B cell (primary cell): ENCODE results near the gene EHD2. TPM values are rescaled to one million over a fixed set of nuclear protein-coding genes. Genes with fewer than 3 reads are reported as not detected.
A peak's percentile ranks its signal among the peaks of the same experiment; 100 is the strongest.
"Not testable (repeated sequence)": the region's sequence is repeated elsewhere in the genome, so short reads cannot be mapped to it uniquely, and the experiment has no call there.

Experiments used
- ATAC-seq: fragments of 200-7000 bp; cut with Tn5 transposase; one replicate; pipeline ENCODE4 v1.10.0; 2021; ENCODE audit warnings: low read depth, mild to moderate bottlenecking, moderate number of reproducible peaks, moderate library complexity
- CTCF ChIA-PET: fragments of 350-600 bp; sonication (Branson Sonifier 250); formaldehyde crosslinking; loops from one replicate; lab custom pipeline; 2021; ENCODE audit warnings: antibody characterized with exemption, inconsistent platforms; lab: Charles Lee
- POLR2A ChIA-PET: fragments of 350-600 bp; sonication (Branson Sonifier 250); formaldehyde crosslinking; loops from one replicate; lab custom pipeline; 2021; ENCODE audit warnings: antibody characterized with exemption; lab: Charles Lee
- DNase-seq: peaks from one replicate; pipeline ENCODE4 v3.0.0; 2013
- H2AFZ ChIP-seq: 2 replicates; pipeline ENCODE4 v1.6.1; 2012; ENCODE audit warnings: mild to moderate bottlenecking, low read depth, low read length; ENCODE audit not compliant: insufficient read depth, poor library complexity, severe bottlenecking
- H3K27ac ChIP-seq, 2 donors: 1 replicate in 1 of 2; 2 replicates in 1 of 2; pipeline ENCODE4 v1.5.1; 2012 to 2013; ENCODE audit warnings: low read length in 2 of 2, mild to moderate bottlenecking in 2 of 2, moderate library complexity in 1 of 2
- H3K27me3 ChIP-seq, 4 experiments: fragments of 200-600 bp in 1 of 4; sonication (generic) in 1 of 4; replicated peaks in 1 of 4; 1 replicate in 2 of 4; 2 replicates in 2 of 4; pipeline versions ENCODE4 v1.6.1 to v1.7.0; 2013 to 2016; ENCODE audit warnings: low read length in 3 of 4, mild to moderate bottlenecking in 2 of 4, mixed read lengths in 1 of 4, moderate library complexity in 1 of 4; ENCODE audit not compliant: insufficient read depth in 4 of 4, control insufficient read depth in 3 of 4; ENCODE audit errors: control extremely low read depth in 1 of 4
- H3K36me3 ChIP-seq, 2 experiments: replicated peaks in 1 of 2; 1 replicate in 1 of 2; 2 replicates in 1 of 2; pipeline versions ENCODE4 v1.6.1 to v1.7.1; 2013; ENCODE audit warnings: low read length in 1 of 2; ENCODE audit not compliant: insufficient read depth in 2 of 2, control insufficient read depth in 1 of 2; ENCODE audit errors: control extremely low read depth in 1 of 2, extremely low read depth in 1 of 2
- H3K4me1 ChIP-seq, 2 donors: fragments of 200-600 bp in 1 of 2; sonication (generic) in 1 of 2; 1 replicate in 1 of 2; 2 replicates in 1 of 2; pipeline versions ENCODE4 v1.5.1 to v1.6.1; 2013 to 2017; ENCODE audit warnings: low read length in 2 of 2; ENCODE audit not compliant: control insufficient read depth in 2 of 2, insufficient read depth in 2 of 2
- H3K4me2 ChIP-seq: replicated peaks from 2 replicates; pipeline ENCODE3; 2012; ENCODE audit warnings: mild to moderate bottlenecking, low read depth, low read length; ENCODE audit not compliant: poor library complexity, severe bottlenecking
- H3K4me3 ChIP-seq, 5 experiments: fragments of 200-600 bp in 1 of 5; sonication (generic) in 1 of 5; 1 replicate in 3 of 5; 2 replicates in 2 of 5; pipeline versions ENCODE4 v1.5.1 to v1.7.0; 2011 to 2016; ENCODE audit warnings: low read length in 4 of 5, mild to moderate bottlenecking in 4 of 5, low read depth in 2 of 5, control low read depth in 1 of 5, moderate library complexity in 1 of 5; ENCODE audit not compliant: insufficient read depth in 1 of 5; ENCODE audit errors: control extremely low read depth in 1 of 5, extremely low read depth in 1 of 5
- H3K79me2 ChIP-seq: fragments of 200-600 bp; sonication (generic); one replicate; pipeline ENCODE4 v1.6.0; 2016; ENCODE audit warnings: low read length; ENCODE audit not compliant: control insufficient read depth, insufficient read depth
- H3K9ac ChIP-seq: fragments of 200-600 bp; sonication (generic); 2 replicates; pipeline ENCODE4 v1.6.1; 2017; ENCODE audit warnings: mild to moderate bottlenecking, low read length, moderate library complexity
- H3K9me3 ChIP-seq, 3 donors: one replicate each; pipeline versions ENCODE4 v1.6.1 to v1.7.1; 2013; ENCODE audit warnings: low read length in 2 of 3; ENCODE audit not compliant: control insufficient read depth in 2 of 3, insufficient read depth in 1 of 3; ENCODE audit errors: control extremely low read depth in 1 of 3
- H4K20me1 ChIP-seq: 2 replicates; pipeline ENCODE4 v1.6.0; 2012; ENCODE audit warnings: mild to moderate bottlenecking, low read length; ENCODE audit not compliant: insufficient read depth, control insufficient read depth, poor library complexity, severe bottlenecking
- H3K27ac Mint-ChIP-seq: one replicate; pipeline ENCODE4 v1.8.0; 2021; ENCODE audit warnings: mixed read lengths
- H3K27me3 Mint-ChIP-seq: one replicate; pipeline ENCODE4 v1.8.0; 2021; ENCODE audit warnings: mixed read lengths
- H3K4me1 Mint-ChIP-seq: one replicate; pipeline ENCODE4 v1.8.0; 2021; ENCODE audit warnings: mixed read lengths
- H3K4me3 Mint-ChIP-seq: one replicate; pipeline ENCODE4 v1.8.0; 2021; ENCODE audit warnings: mixed read lengths
- H3K9me3 Mint-ChIP-seq: one replicate; pipeline ENCODE4 v1.8.0; 2022; ENCODE audit warnings: mixed read lengths; ENCODE audit not compliant: insufficient read depth
- CTCF ChIP-seq: fragments of 200-600 bp; IDR thresholded peaks from one replicate; pipeline ENCODE4 v1.8.0; 2022; ENCODE audit warnings: antibody characterized with exemption, mild to moderate bottlenecking
- EZH2 ChIP-seq: IDR thresholded peaks from 2 replicates; pipeline ENCODE4 v1.6.1; 2012; ENCODE audit warnings: borderline replicate concordance, low read depth, mild to moderate bottlenecking, moderate library complexity, low read length; ENCODE audit not compliant: insufficient read depth, poor library complexity, severe bottlenecking
- WGBS: methylation state at CpG from one replicate; pipeline ENCODE4 v1.1.5; 2013; ENCODE audit warnings: missing lambda C conversion rate; ENCODE audit not compliant: insufficient coverage; 5-methylcytosine and 5-hydroxymethylcytosine counted together
- intact Hi-C: fragments of 100-400 bp; cut with micrococcal nuclease; formaldehyde crosslinking; loops from one replicate; pipeline ENCODE4 v1.10.0; 2022
- polyA plus RNA-seq: library from polyadenylated mRNA; depleted of rRNA; stranded (reverse); fragments of >200 nt; gene quantifications from 2 replicates; pipeline ENCODE4 v1.2.3, GENCODE V29; 2012
- total RNA-seq, 2 donors: library from RNA; stranded (reverse); fragments of 120-200 nt in 1 of 2; gene quantifications; 1 replicate in 1 of 2; 2 replicates in 1 of 2; pipeline versions ENCODE4 v1.2.3 to v1.2.4, GENCODE V29; 2013 to 2022

The EHD2 gene
- total and polyA plus RNA-seq, 2 donors (not counting 1 experiment from before 2014, with no cell fraction given): not detected

GRCh38 chr19:47762151-47762550, 48.9 kb downstream of the EHD2 start:
- H3K4me2 ChIP-seq: no peak overlapping the region
- no peak overlapping the region for H3K4me3 ChIP-seq
- ChIA-PET CTCF (no interaction called here), POLR2A (no interaction called here)
- peaks cover 0 to 5% (median 2%) of the 10 kb centered on the region in 3 donors for H3K9me3 ChIP-seq
- no CpG with 5 or more reads among the region's 3 CpGs for WGBS
- Mint-ChIP-seq H3K27me3 (no peaks in the 10 kb centered on the region), H3K27ac (no peak overlapping the region), H3K4me1 (no peaks in the 10 kb centered on the region), H3K9me3 (no peaks in the 10 kb centered on the region), H3K4me3 (no peak overlapping the region)
- H3K27me3 ChIP-seq: no peaks in the 10 kb centered on the region
- no peak for TF ChIP-seq CTCF
- no peak for TF ChIP-seq EZH2
- no peaks in the 10 kb centered on the region for H4K20me1 ChIP-seq
- ATAC-seq (no peak), DNase-seq (no peak)
- no peaks in the 10 kb centered on the region for H3K79me2 ChIP-seq
- intact Hi-C loops: no loop called here
- no peak overlapping the region for H2AFZ ChIP-seq
- peaks cover 0 to 15% of the 10 kb centered on the region in 2 experiments for H3K36me3 ChIP-seq
- H3K9ac ChIP-seq: no peak overlapping the region
- no peak overlapping the region for H3K27ac ChIP-seq
- H3K4me1 ChIP-seq: no peaks in the 10 kb centered on the region

- TF ChIP-seq CTCF (no peak), EZH2 (no peak)
- H3K36me3 ChIP-seq: peaks cover 0 to 9% of the 10 kb centered on the region in 2 experiments
- no peak overlapping the region for H3K9ac ChIP-seq
- H3K4me3 Mint-ChIP-seq: no peak overlapping the region
- no peaks in the 10 kb centered on the region for H3K4me1 ChIP-seq
- ChIA-PET POLR2A (no interaction called here), CTCF (interaction anchor here (0.5 kb wide), 1 partner anchor 29 kb away, joined by 3 read pairs; no protein-coding TSS in a partner anchor)
- no peak for ATAC-seq
- DNase-seq: peak; percentile 27
- H3K27me3 Mint-ChIP-seq: no peaks in the 10 kb centered on the region
- peaks cover 0 to 5% (median 2%) of the 10 kb centered on the region in 3 donors for H3K9me3 ChIP-seq
- no peaks in the 10 kb centered on the region for H3K9me3 Mint-ChIP-seq
- 92% methylated on average over 15 of the region's 18 CpGs for WGBS
- no peaks in the 10 kb centered on the region for H3K27me3 ChIP-seq
- no peak overlapping the region for H3K27ac ChIP-seq
- H3K27ac Mint-ChIP-seq: no peak overlapping the region
- H4K20me1 ChIP-seq: no peaks in the 10 kb centered on the region
- H3K4me3 ChIP-seq: no peak overlapping the region
- H3K79me2 ChIP-seq: no peaks in the 10 kb centered on the region
- no peak overlapping the region for H2AFZ ChIP-seq
- H3K4me1 Mint-ChIP-seq: no peaks in the 10 kb centered on the region
- intact Hi-C loops: no loop called here
- H3K4me2 ChIP-seq: no peak overlapping the region
Measured at GRCh38 chr19:47762615-47763308, 49.5 kb downstream of the EHD2 start.

GRCh38 chr19:47764705-47765104, 51.5 kb downstream of the EHD2 start:
- H2AFZ ChIP-seq, H3K4me2 ChIP-seq, H3K27me3 ChIP-seq, H3K36me3 ChIP-seq, H3K27ac Mint-ChIP-seq, ATAC-seq, intact Hi-C loops, POLR2A ChIA-PET, H3K4me3 ChIP-seq, H3K79me2 ChIP-seq, H3K9ac ChIP-seq, H3K9me3 ChIP-seq, H3K4me1 ChIP-seq, H3K4me1 Mint-ChIP-seq, H3K9me3 Mint-ChIP-seq, H3K4me3 Mint-ChIP-seq, DNase-seq, H3K27ac ChIP-seq, H3K27me3 Mint-ChIP-seq, H4K20me1 ChIP-seq: not testable (repeated sequence)
- CTCF ChIA-PET: interaction anchor here (5.8 kb wide), 1 partner anchor 25 kb away, joined by 43 read pairs; no protein-coding TSS in a partner anchor
- WGBS: 100% methylated on average over 1 of the region's 3 CpGs
